ENCODE data around the gene DHRS13.

Gene DHRS13

DNA sequence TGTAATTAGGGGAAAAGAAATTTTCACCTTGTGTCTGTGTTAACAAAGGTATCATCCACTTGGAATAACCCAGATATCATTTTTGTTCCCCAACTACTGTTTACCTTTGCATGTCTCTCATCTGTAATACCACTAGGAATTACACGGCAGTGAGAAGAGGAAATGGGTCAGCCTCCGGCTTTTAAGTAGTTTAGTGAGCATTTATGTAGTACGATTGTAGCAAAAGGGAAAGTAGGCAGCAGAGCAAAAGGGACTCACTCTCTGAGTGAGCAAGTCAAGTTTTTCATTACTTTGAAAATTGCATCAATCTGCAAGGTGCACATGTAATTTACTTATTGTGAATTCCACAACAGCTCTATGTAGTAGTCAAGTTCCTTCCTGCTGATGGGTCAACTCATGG lies 37.3 kb upstream of the DHRS13 start:
- no peak for DNase-seq
- H4K8ac ChIP-seq (ENCODE audit: low read depth, low read length), result no peak overlapping the region
- no peak overlapping the region for H2AK5ac ChIP-seq (ENCODE audit: low read length)
- H3K9me3 ChIP-seq (ENCODE audit: insufficient read depth, low read depth, low read length), result no peaks in the 10 kb centered on the region
- no peak overlapping the region for H3K4me3 ChIP-seq (ENCODE audit: low read depth, low read length)
- H3K79me1 ChIP-seq (ENCODE audit: low read length), result no peaks in the 10 kb centered on the region
- no peak overlapping the region for H3K18ac ChIP-seq (ENCODE audit: low read length)
- no peak overlapping the region for H4K91ac ChIP-seq (ENCODE audit: low read depth, low read length)
- H3K9ac ChIP-seq (ENCODE audit: low read length), result no peak overlapping the region
- no peak overlapping the region for H3K4me2 ChIP-seq (ENCODE audit: low read length)
- H2BK12ac ChIP-seq (ENCODE audit: low read length), result no peak overlapping the region
- no peak overlapping the region for H4K12ac ChIP-seq (ENCODE audit: low read depth, low read length)
- H2AFZ ChIP-seq (ENCODE audit: insufficient read depth, low read length, poor library complexity), result no peak overlapping the region
- no peaks in the 10 kb centered on the region for H3K4me1 ChIP-seq (ENCODE audit: control insufficient read depth in 1 of 2, insufficient read depth in 2 of 2, low read length in 2 of 2)
- H3K36me3 ChIP-seq (ENCODE audit: control insufficient read depth in 1 of 2, insufficient read depth in 2 of 2, low read length in 2 of 2), result peaks cover 6 to 11% of the 10 kb centered on the region in 2 experiments
- H3K79me2 ChIP-seq (ENCODE audit: control insufficient read depth, insufficient read depth, low read length, poor library complexity), result peaks cover 8% of the 10 kb centered on the region
- no peak overlapping the region for H2BK5ac ChIP-seq (ENCODE audit: low read depth, low read length, poor library complexity)
- no peak overlapping the region for H3K23ac ChIP-seq (ENCODE audit: low read length)
- no peak overlapping the region for H3K14ac ChIP-seq (ENCODE audit: low read length)
- H3K4ac ChIP-seq (ENCODE audit: low read depth, low read length), result no peak overlapping the region
- no peak overlapping the region for H3K27ac ChIP-seq (ENCODE audit: low read depth, low read length)
- H2BK120ac ChIP-seq (ENCODE audit: insufficient read depth, low read length, poor library complexity), result no peak overlapping the region
- H3K27me3 ChIP-seq (ENCODE audit: insufficient read depth, low read length), result no peaks in the 10 kb centered on the region
- WGBS (ENCODE audit: extremely low coverage, insufficient coverage, insufficient read length), result no CpG with 5 or more reads among the region's 3 CpGs

DNA sequence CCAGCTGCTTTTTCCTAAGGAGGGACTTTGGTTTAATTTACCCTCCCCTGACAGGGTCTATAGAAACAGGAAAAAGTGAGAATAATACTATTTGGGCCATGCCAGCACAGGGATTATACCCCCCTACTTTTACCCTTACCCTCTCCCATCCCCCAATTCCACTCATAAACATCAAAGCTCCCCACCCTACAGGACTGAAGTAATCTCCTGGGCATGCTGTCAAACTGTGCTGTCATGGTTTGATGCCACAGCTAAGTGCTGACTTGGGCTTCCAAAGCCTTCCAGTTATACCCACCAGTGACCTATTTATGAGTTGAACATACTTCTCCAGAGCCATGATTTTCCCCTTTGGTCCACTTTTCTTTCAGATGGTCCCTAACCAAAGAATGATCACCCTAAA lies 35.7 kb upstream of the DHRS13 start:
- no peak overlapping the region for H3K23ac ChIP-seq (ENCODE audit: low read length)
- H2AFZ ChIP-seq (ENCODE audit: insufficient read depth, low read length, poor library complexity), result no peak overlapping the region
- no peak overlapping the region for H4K91ac ChIP-seq (ENCODE audit: low read depth, low read length)
- H3K18ac ChIP-seq (ENCODE audit: low read length), result no peak overlapping the region
- H3K79me2 ChIP-seq (ENCODE audit: control insufficient read depth, insufficient read depth, low read length, poor library complexity), result peaks cover 6% of the 10 kb centered on the region
- no peak overlapping the region for H2BK12ac ChIP-seq (ENCODE audit: low read length)
- no peak overlapping the region for H3K14ac ChIP-seq (ENCODE audit: low read length)
- DNase-seq, result no peak
- H3K9ac ChIP-seq (ENCODE audit: low read length), result no peak overlapping the region
- H2AK5ac ChIP-seq (ENCODE audit: low read length), result no peak overlapping the region
- no peak overlapping the region for H4K8ac ChIP-seq (ENCODE audit: low read depth, low read length)
- H3K4me3 ChIP-seq (ENCODE audit: low read depth, low read length), result no peak overlapping the region
- H3K79me1 ChIP-seq (ENCODE audit: low read length), result no peaks in the 10 kb centered on the region
- no peak overlapping the region for H4K12ac ChIP-seq (ENCODE audit: low read depth, low read length)
- H3K36me3 ChIP-seq (ENCODE audit: control insufficient read depth in 1 of 2, insufficient read depth in 2 of 2, low read length in 2 of 2), result peaks cover 6 to 8% of the 10 kb centered on the region in 2 experiments
- no peak overlapping the region for H3K27ac ChIP-seq (ENCODE audit: low read depth, low read length)
- H3K9me3 ChIP-seq (ENCODE audit: insufficient read depth, low read depth, low read length), result no peaks in the 10 kb centered on the region
- H3K27me3 ChIP-seq (ENCODE audit: insufficient read depth, low read length), result no peaks in the 10 kb centered on the region
- H3K4me1 ChIP-seq (ENCODE audit: control insufficient read depth in 1 of 2, insufficient read depth in 2 of 2, low read length in 2 of 2), result no peaks in the 10 kb centered on the region
- H3K4ac ChIP-seq (ENCODE audit: low read depth, low read length), result peak overlapping the region; percentile 59
- no peak overlapping the region for H3K4me2 ChIP-seq (ENCODE audit: low read length)
- H2BK120ac ChIP-seq (ENCODE audit: insufficient read depth, low read length, poor library complexity), result no peak overlapping the region
- H2BK5ac ChIP-seq (ENCODE audit: low read depth, low read length, poor library complexity), result no peak overlapping the region

GRCh38 chr17:28937044-28937729 lies 34.3 kb upstream of the DHRS13 start:
- Histone ChIP-seq H3K79me1 (ENCODE audit: low read length) (no peaks in the 10 kb centered on the region), H3K4me2 (ENCODE audit: low read length) (no peak overlapping the region), H3K9ac (ENCODE audit: low read length) (no peak overlapping the region), H3K27ac (ENCODE audit: low read depth, low read length) (no peak overlapping the region), H3K9me3 (ENCODE audit: insufficient read depth, low read depth, low read length) (no peaks in the 10 kb centered on the region), H3K14ac (ENCODE audit: low read length) (no peak overlapping the region), H3K36me3 (ENCODE audit: control insufficient read depth in 1 of 2, insufficient read depth in 2 of 2, low read length in 2 of 2) (peaks cover 3 to 4% of the 10 kb centered on the region in 2 experiments), H3K27me3 (ENCODE audit: insufficient read depth, low read length) (no peaks in the 10 kb centered on the region), H3K18ac (ENCODE audit: low read length) (no peak overlapping the region), H2AFZ (ENCODE audit: insufficient read depth, low read length, poor library complexity) (no peak overlapping the region), H3K4ac (ENCODE audit: low read depth, low read length) (no peak overlapping the region), H3K23ac (ENCODE audit: low read length) (no peak overlapping the region), H3K79me2 (ENCODE audit: control insufficient read depth, insufficient read depth, low read length, poor library complexity) (peaks cover 5% of the 10 kb centered on the region), H3K4me3 (ENCODE audit: low read depth, low read length) (no peak overlapping the region), H2BK5ac (ENCODE audit: low read depth, low read length, poor library complexity) (no peak overlapping the region), H4K12ac (ENCODE audit: low read depth, low read length) (no peak overlapping the region), H2BK12ac (ENCODE audit: low read length) (no peak overlapping the region), H2BK120ac (ENCODE audit: insufficient read depth, low read length, poor library complexity) (no peak overlapping the region), H4K8ac (ENCODE audit: low read depth, low read length) (no peak overlapping the region), H4K91ac (ENCODE audit: low read depth, low read length) (no peak overlapping the region), H2AK5ac (ENCODE audit: low read length) (no peak overlapping the region), H3K4me1 (ENCODE audit: control insufficient read depth in 1 of 2, insufficient read depth in 2 of 2, low read length in 2 of 2) (no peaks in the 10 kb centered on the region)
- no CpG with 5 or more reads among the region's 5 CpGs for WGBS (ENCODE audit: extremely low coverage, insufficient coverage, insufficient read length)
- DNase-seq, result no peak

- Histone ChIP-seq H3K9ac (ENCODE audit: low read length) (no peak overlapping the region), H4K12ac (ENCODE audit: low read depth, low read length) (no peak overlapping the region), H3K79me2 (ENCODE audit: control insufficient read depth, insufficient read depth, low read length, poor library complexity) (peaks cover 3% of the 10 kb centered on the region), H2AFZ (ENCODE audit: insufficient read depth, low read length, poor library complexity) (no peak overlapping the region), H4K8ac (ENCODE audit: low read depth, low read length) (no peak overlapping the region), H3K27me3 (ENCODE audit: insufficient read depth, low read length) (no peaks in the 10 kb centered on the region), H3K23ac (ENCODE audit: low read length) (no peak overlapping the region), H3K9me3 (ENCODE audit: insufficient read depth, low read depth, low read length) (no peaks in the 10 kb centered on the region), H2AK5ac (ENCODE audit: low read length) (no peak overlapping the region), H3K4me2 (ENCODE audit: low read length) (no peak overlapping the region), H3K4me3 (ENCODE audit: low read depth, low read length) (no peak overlapping the region), H2BK5ac (ENCODE audit: low read depth, low read length, poor library complexity) (no peak overlapping the region), H2BK12ac (ENCODE audit: low read length) (no peak overlapping the region), H3K79me1 (ENCODE audit: low read length) (no peaks in the 10 kb centered on the region), H3K4me1 (ENCODE audit: control insufficient read depth in 1 of 2, insufficient read depth in 2 of 2, low read length in 2 of 2) (no peaks in the 10 kb centered on the region), H4K91ac (ENCODE audit: low read depth, low read length) (no peak overlapping the region), H3K18ac (ENCODE audit: low read length) (no peak overlapping the region), H3K36me3 (ENCODE audit: control insufficient read depth in 1 of 2, insufficient read depth in 2 of 2, low read length in 2 of 2) (peaks cover 1 to 4% of the 10 kb centered on the region in 2 experiments), H3K27ac (ENCODE audit: low read depth, low read length) (no peak overlapping the region), H3K14ac (ENCODE audit: low read length) (no peak overlapping the region), H2BK120ac (ENCODE audit: insufficient read depth, low read length, poor library complexity) (no peak overlapping the region), H3K4ac (ENCODE audit: low read depth, low read length) (peak overlapping the region; percentile 59)
- no peak for DNase-seq
- WGBS (ENCODE audit: extremely low coverage, insufficient coverage, insufficient read length), result no CpG with 5 or more reads among the region's 8 CpGs
These were observed 33.0 kb upstream of the DHRS13 start for GRCh38 chr17:28935744-28936460.
